GM12891 (cell line): ENCODE measurements around the gene FEZ2.

ENCODE experiments used
- DNase-seq: peaks from one replicate; pipeline ENCODE4 v3.0.0; 2011; ENCODE audit warnings: low spot score; ENCODE audit not compliant: insufficient read length
- FAIRE-seq: peaks from 2 replicates; lab custom pipeline; 2011; peaks lifted over from hg19 to GRCh38; lab: Jason Lieb, UNC
- PAX5 ChIP-seq: IDR thresholded peaks from 2 replicates; pipeline ENCODE4 v1.6.1; 2011; ENCODE audit warnings: low read length, moderate library complexity, mild to moderate bottlenecking; ENCODE audit not compliant: insufficient read depth, severe bottlenecking
- POLR2A ChIP-seq: IDR thresholded peaks from 2 replicates; pipeline ENCODE4 v1.6.1; 2011; ENCODE audit warnings: low read depth, low read length, control low read depth
- POLR2AphosphoS5 ChIP-seq: IDR thresholded peaks from 2 replicates; pipeline ENCODE4 v1.6.1; 2011; ENCODE audit warnings: low read depth, low read length, control low read depth
- POU2F2 ChIP-seq: IDR thresholded peaks from 2 replicates; pipeline ENCODE4 v1.6.1; 2011; ENCODE audit warnings: low read depth, mild to moderate bottlenecking, control low read depth, low read length, moderate library complexity
- SPI1 ChIP-seq: IDR thresholded peaks from 2 replicates; pipeline ENCODE4 v1.6.1; 2011; ENCODE audit warnings: low read depth, low read length, control low read depth
- TAF1 ChIP-seq: IDR thresholded peaks from 2 replicates; pipeline ENCODE4 v1.6.1; 2011; ENCODE audit warnings: low read depth, low read length, control low read depth

The FEZ2 gene

DNA sequence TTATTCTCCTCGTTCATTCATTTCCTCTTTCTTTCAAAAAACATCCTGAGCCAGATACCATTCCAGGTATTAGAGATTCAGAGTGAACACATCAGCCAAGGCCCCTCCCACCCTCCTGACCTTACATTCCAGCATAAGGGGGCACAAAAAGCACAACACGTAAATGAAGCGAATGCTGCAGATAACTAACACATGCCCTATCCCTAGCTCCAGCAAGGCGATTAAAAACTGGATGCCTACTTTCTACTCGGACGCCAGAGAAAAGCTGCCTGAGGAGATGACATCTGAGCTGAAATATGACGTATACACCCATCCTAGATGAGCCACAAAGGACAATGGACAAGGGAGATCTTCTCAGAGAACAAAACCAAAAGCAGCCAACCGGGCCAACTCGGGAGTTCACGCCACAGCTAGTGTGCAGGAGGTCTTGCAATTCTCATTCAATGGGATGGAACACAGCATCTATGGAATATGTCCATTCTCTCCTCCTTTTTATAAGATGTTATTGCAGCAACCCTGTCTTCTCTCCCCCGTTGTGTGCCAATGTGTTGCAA is 33.5 kb downstream of the FEZ2 start:
- no peak for DNase-seq
- TF ChIP-seq POU2F2 (no peak), SPI1 (no peak), POLR2A (no peak), PAX5 (no peak), POLR2AphosphoS5 (no peak), TAF1 (no peak)
- FAIRE-seq: no peak

DNA sequence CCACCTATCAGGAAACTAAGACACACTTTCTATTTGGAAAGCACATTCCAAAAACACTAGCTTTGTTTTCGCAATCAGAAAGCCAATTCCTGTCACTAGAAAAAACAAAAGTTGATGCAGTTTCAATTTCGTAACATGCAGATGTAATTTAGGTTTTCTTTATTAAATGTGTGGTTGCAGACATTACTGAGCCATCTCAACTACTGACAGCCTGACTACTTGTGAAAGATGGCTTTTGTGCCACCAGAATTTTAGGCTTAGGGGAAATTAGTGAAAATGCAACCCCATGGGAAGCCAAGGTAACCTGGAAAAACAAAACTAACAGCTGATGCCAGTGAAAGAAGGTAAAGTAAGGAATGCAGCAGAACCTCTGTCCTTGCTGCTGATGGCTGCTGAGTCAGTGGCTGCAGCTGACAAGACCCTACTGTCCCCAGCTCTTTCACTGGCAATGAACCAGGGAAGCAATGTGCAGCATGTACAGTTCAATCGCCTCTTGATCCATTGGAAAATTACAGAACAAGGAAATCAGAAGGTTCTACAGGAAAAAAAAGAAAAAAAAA is 34.9 kb downstream of the FEZ2 start:
- TF ChIP-seq TAF1 (no peak), POU2F2 (no peak), POLR2A (no peak), POLR2AphosphoS5 (no peak), PAX5 (no peak), SPI1 (no peak)
- DNase-seq: no peak
- FAIRE-seq: no peak

DNA sequence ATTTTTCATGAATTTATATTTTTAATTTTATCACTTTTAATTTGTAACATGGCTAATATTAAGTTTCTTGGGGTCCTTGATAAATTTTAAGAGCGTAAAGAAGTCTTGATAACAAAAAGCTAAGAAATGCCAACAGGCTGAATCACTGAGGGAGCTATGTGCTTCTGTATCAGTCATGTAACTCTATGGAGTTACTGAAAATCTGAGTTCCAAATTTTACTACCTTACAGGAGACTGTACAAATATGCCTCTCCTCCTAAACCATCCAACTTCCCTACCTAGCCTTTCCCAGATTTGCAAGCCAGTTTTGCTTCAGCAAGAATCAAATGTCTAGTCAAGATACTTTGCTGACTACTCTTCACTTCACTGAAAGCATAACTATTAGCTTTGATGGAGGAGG is 35.7 kb downstream of the FEZ2 start:
- DNase-seq (no peak), FAIRE-seq (no peak)
- no peak for TF ChIP-seq POLR2AphosphoS5
- TF ChIP-seq PAX5: no peak
- TF ChIP-seq POLR2A: no peak
- TF ChIP-seq SPI1: no peak

DNA sequence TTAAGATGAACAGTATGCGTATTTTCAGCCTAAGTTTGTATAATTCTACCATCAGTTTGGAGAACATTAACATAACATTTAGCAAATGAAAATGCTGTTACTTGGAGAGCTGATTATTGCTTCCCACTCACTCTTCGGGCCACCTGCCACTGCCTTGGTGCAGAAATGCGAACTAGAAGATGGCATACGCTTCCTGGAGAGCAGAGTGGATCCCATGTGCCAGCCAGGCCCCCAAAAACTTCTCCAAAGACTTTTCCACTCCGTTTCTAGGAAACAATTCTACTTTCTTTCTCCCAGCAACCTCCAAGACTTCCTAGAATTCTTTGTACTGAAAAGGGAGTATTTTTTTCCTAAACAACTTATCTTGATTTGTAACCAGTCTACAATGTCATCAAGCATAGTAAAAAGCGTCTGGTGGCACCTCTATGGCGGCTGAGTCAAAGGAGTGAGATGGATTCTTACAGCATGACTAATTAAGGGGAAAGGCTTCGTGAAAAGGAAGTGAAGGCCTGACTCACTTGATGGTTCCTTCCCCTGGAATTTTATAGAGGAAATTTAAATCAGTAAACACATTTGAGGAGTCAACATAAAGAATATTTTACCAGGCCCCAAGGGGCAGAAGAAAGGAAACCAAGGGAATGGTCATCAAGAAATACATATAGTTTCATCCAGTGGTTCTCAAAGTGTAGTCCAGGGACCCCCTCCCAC is 36.6 kb downstream of the FEZ2 start:
- no peak for TF ChIP-seq TAF1
- no peak for TF ChIP-seq SPI1
- no peak for DNase-seq
- FAIRE-seq: no peak

DNA sequence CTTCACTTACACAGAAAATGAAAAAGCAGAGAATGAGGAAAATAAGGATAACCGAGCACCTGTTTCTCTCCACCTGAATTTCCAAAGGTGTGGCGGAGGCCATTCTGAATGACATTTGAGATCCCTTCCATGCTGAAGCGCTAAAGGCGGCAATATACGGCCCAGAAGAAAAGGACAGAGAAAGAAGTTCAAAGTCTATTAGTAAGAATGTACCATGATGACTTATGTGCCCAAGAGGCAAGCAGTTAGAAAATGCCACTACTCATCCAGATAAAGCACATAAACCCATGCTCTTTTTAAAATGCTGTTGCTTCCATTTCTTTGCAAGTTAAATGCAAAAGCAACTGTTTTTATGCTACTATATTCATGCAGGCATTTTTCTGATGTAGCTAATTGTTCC is 37.2 kb downstream of the FEZ2 start:
- FAIRE-seq (no peak), DNase-seq (no peak)
- TF ChIP-seq POU2F2 (no peak), POLR2A (no peak), POLR2AphosphoS5 (no peak)

DNA sequence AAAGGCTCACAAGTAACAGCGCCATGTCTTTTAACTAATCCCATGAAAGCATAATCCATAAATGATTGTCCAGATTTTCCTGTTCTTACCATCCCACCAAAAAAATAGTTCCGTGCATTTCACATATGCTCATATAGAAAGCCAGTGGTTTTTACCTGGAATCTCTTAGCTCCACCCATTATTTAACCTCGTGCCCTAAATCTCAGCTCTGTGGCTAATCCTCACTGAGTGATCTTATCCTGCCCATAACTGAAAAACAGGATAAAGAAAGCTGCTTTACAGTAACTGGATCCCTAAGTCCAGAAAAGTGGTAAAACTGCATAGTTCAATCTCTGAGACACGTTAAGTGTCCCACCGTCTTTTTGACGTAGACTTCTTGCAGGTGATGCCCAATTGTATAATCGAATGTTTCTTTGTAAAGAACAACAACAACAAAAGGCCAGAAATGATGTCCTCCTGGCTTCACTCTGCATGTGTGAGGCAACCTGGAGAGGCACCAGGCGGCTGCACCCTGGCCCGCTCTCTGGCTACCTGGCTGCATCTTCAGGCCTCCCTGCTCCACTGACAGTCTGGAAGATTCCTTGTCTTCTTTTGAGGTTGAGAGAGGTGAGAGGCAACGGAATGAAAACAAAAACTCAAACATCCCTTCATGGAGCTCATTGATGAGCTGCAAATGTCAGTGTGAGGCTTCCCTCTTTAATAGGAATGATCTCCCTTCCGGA is 38.6 kb downstream of the FEZ2 start:
- DNase-seq (no peak), FAIRE-seq (no peak)
- TF ChIP-seq TAF1 (no peak), PAX5 (no peak), POLR2AphosphoS5 (no peak), SPI1 (no peak), POLR2A (no peak), POU2F2 (no peak)

DNA sequence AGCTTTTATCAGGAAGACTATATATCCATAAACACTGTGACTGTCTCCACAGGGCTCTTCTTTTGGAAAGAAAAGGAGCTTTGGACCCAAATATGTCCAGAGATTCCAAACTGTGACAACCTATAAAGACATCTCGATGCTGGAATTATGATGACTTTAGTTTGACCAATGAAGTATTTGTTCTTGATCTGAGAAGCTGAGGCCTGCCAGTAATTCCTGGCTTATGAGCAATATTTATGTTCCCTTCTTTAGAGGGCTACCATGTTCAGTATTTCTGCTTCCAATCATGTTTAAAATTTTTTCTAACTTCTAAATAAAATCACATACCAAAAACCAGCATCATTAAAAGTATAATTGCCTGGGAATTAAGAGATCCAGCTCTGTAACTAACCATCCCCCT is 41.1 kb downstream of the FEZ2 start:
- TF ChIP-seq POLR2AphosphoS5: no peak
- no peak for TF ChIP-seq POLR2A
- no peak for TF ChIP-seq POU2F2
- no peak for TF ChIP-seq PAX5
- TF ChIP-seq SPI1: no peak
- TF ChIP-seq TAF1: no peak
- FAIRE-seq (no peak), DNase-seq (no peak)

DNA sequence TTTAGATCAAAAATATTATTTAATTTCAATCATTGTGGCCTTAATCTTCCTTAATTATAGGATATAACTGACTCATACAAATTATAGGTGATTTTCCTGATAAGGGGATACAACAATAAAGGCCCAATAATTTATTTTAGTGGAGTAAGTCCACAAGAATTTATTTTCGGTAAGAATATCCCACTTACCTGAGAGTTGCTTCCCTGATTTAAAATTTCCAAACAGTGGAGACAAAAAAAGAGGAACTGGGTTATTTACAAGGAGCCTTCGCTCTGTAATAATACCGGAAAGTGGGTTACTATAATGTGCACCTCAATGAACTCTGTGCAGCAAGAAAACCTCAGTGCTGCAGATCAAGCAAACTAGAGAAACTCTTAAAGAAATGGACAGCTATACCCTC is 42.2 kb downstream of the FEZ2 start:
- TF ChIP-seq TAF1 (no peak), SPI1 (peak; percentile 37; the same call in 1 of the 2 replicates)
- no peak for DNase-seq
- no peak for FAIRE-seq

DNA sequence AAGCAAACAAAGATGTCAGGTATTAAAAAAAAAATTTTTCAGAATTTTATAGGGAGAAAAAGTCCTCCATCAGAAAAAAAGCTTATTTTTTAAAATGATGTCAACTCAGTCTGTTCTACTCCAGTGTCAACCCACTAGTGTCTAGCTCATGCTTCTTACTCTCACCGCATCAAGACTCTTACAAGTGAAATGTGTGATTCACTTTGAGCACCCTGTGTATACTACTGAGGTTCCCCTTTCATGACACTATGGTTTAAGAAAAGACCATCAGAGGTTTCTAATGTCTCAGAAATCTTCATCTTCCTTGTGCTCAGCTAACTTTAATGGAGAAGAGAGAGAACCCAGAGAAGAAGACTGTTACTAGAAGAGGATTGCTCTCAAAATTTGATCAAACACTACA is 43.4 kb downstream of the FEZ2 start:
- DNase-seq (no peak), FAIRE-seq (no peak)
- TF ChIP-seq POU2F2: no peak
- no peak for TF ChIP-seq PAX5
- no peak for TF ChIP-seq SPI1
- TF ChIP-seq POLR2AphosphoS5: no peak
- no peak for TF ChIP-seq POLR2A
- TF ChIP-seq TAF1: no peak

DNA sequence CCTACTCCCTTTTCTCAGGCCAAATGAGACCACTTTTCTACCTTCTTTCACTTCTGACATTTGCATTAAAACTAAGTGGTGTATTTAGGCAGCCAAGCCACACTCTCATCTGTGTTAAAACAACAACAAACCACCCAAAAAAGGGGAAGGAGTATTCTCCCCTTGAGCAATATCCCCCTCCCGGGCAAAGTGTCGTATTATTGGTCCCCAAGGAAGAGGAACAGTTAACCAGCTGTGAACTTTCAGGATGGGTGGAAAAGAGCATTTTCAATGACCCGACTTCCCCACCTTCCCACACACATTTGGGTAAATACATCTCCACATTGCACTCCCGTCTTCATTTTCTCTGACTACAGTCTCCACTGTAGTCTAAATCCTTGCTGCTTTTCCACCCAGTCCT is 44.3 kb downstream of the FEZ2 start:
- no peak for DNase-seq
- TF ChIP-seq POLR2AphosphoS5: no peak
- TF ChIP-seq PAX5: no peak
- TF ChIP-seq TAF1: no peak
- TF ChIP-seq POLR2A: no peak
- TF ChIP-seq SPI1: no peak
- no peak for TF ChIP-seq POU2F2
- FAIRE-seq: no peak
